Activated CD8-positive, alpha-beta T cell treated with anti-CD3 and anti-CD28 coated beads for 36 hours (primary cell): ENCODE results near the gene PINK1. TPM values are rescaled to one million over a fixed set of nuclear protein-coding genes. Genes with fewer than 3 reads are reported as not detected.

Experiments
- ATAC-seq: fragments of 200-7000 bp; cut with Tn5 transposase; one replicate; pipeline ENCODE4 v1.10.0; 2021; ENCODE audit warnings: mild to moderate bottlenecking, moderate library complexity
- CTCF ChIA-PET: fragments of 350-600 bp; sonication (Branson Sonifier 250); formaldehyde crosslinking; loops from one replicate; lab custom pipeline; 2021; ENCODE audit warnings: antibody characterized with exemption; lab: Charles Lee
- POLR2A ChIA-PET: fragments of 350-600 bp; sonication (Branson Sonifier 250); formaldehyde crosslinking; loops from one replicate; lab custom pipeline; 2021; ENCODE audit warnings: antibody characterized with exemption; lab: Charles Lee
- DNase-seq: peaks from one replicate; pipeline ENCODE4 v3.0.0-alpha.2; 2020
- H3K27ac Mint-ChIP-seq: one replicate; pipeline ENCODE4 v1.8.0; 2021; ENCODE audit warnings: mild to moderate bottlenecking, mixed read lengths
- H3K27me3 Mint-ChIP-seq: one replicate; pipeline ENCODE4 v1.8.0; 2021; ENCODE audit warnings: mixed read lengths
- H3K36me3 Mint-ChIP-seq: one replicate; pipeline ENCODE4 v1.8.0; 2021; ENCODE audit warnings: low read depth, mixed read lengths
- H3K4me1 Mint-ChIP-seq: one replicate; pipeline ENCODE4 v1.8.0; 2021; ENCODE audit warnings: low read depth, mixed read lengths
- H3K4me3 Mint-ChIP-seq: one replicate; pipeline ENCODE4 v1.8.0; 2021; ENCODE audit warnings: mild to moderate bottlenecking, moderate library complexity, mixed read lengths
- H3K9me3 Mint-ChIP-seq: one replicate; pipeline ENCODE4 v1.8.0; 2021; ENCODE audit warnings: mixed read lengths
- CTCF ChIP-seq: fragments of 200-600 bp; IDR thresholded peaks from one replicate; pipeline ENCODE4 v1.8.0; 2022; ENCODE audit warnings: antibody characterized with exemption, mild to moderate bottlenecking
- intact Hi-C: fragments of 100-400 bp; cut with micrococcal nuclease; formaldehyde crosslinking; loops from one replicate; pipeline ENCODE4 v1.10.0; 2022
- total RNA-seq, 2 experiments: library from RNA; stranded (reverse); gene quantifications; one replicate each; pipeline ENCODE4 v1.2.3, GENCODE V29; 2021

Gene PINK1
- total RNA-seq, 2 experiments from 2014 or later = 2.7 to 3.3 TPM

GRCh38 chr1:20696397-20697333 is 63.4 kb downstream of the PINK1 start:
- Mint-ChIP-seq H3K4me1 (no peaks in the 10 kb centered on the region), H3K27ac (peak overlapping the region; percentile 70), H3K36me3 (no peaks in the 10 kb centered on the region), H3K9me3 (no peaks in the 10 kb centered on the region), H3K4me3 (peak overlapping the region; percentile 79), H3K27me3 (no peaks in the 10 kb centered on the region)
- ATAC-seq = peak; percentile 96
- peak; percentile 84 for DNase-seq
- CTCF ChIA-PET = interaction anchor here (0.6 to 8.8 kb wide), 70 partner anchors 9 to 672 kb away, joined by 3 to 104 read pairs (median 4); partner anchors contain the start of genes DDOST, HP1BP3, KIF17 and PINK1
- POLR2A ChIA-PET = no interaction called here
- intact Hi-C loops = loop anchor here (10.0 kb wide), 1 partner anchor 498 kb away; no protein-coding TSS in a partner anchor
- TF ChIP-seq CTCF = peak; percentile 98

GRCh38 chr1:20697563-20697962 is 64.3 kb downstream of the PINK1 start:
- no peaks in the 10 kb centered on the region for H3K36me3 Mint-ChIP-seq
- ATAC-seq (no peak), DNase-seq (no peak)
- no peak overlapping the region for H3K27ac Mint-ChIP-seq
- no peaks in the 10 kb centered on the region for H3K27me3 Mint-ChIP-seq
- no peaks in the 10 kb centered on the region for H3K9me3 Mint-ChIP-seq
- intact Hi-C loops = loop anchor here (10.0 kb wide), 1 partner anchor 497 kb away; no protein-coding TSS in a partner anchor
- TF ChIP-seq CTCF = no peak
- no peaks in the 10 kb centered on the region for H3K4me1 Mint-ChIP-seq
- no peak overlapping the region for H3K4me3 Mint-ChIP-seq
- POLR2A ChIA-PET = no interaction called here
- CTCF ChIA-PET = interaction anchor here (0.9 to 8.8 kb wide), 19 partner anchors 9 to 497 kb away, joined by 3 to 104 read pairs (median 6); partner anchors contain the start of genes DDOST, HP1BP3 and PINK1

- H3K27me3 Mint-ChIP-seq = no peaks in the 10 kb centered on the region
- ATAC-seq (no peak), DNase-seq (no peak)
- no peaks in the 10 kb centered on the region for H3K9me3 Mint-ChIP-seq
- intact Hi-C loops = loop anchor here (10.0 kb wide), 1 partner anchor 496 kb away; no protein-coding TSS in a partner anchor
- TF ChIP-seq CTCF = no peak
- no peaks in the 10 kb centered on the region for H3K4me1 Mint-ChIP-seq
- CTCF ChIA-PET = interaction anchor here (1.8 to 8.8 kb wide), 5 partner anchors 8 to 496 kb away, joined by 5 to 104 read pairs (median 19); no protein-coding TSS in a partner anchor
- H3K27ac Mint-ChIP-seq = no peak overlapping the region
- H3K4me3 Mint-ChIP-seq = no peak overlapping the region
- no peaks in the 10 kb centered on the region for H3K36me3 Mint-ChIP-seq
- POLR2A ChIA-PET = no interaction called here
These were observed 65.1 kb downstream of the PINK1 start for GRCh38 chr1:20698195-20698910.

- no peaks in the 10 kb centered on the region for H3K27me3 Mint-ChIP-seq
- H3K36me3 Mint-ChIP-seq = no peaks in the 10 kb centered on the region
- H3K4me1 Mint-ChIP-seq = no peaks in the 10 kb centered on the region
- POLR2A ChIA-PET = no interaction called here
- no peak overlapping the region for H3K27ac Mint-ChIP-seq
- CTCF ChIA-PET = interaction anchor here (8.8 kb wide), 1 partner anchor 495 kb away, joined by 104 read pairs; no protein-coding TSS in a partner anchor
- H3K4me3 Mint-ChIP-seq = no peak overlapping the region
- H3K9me3 Mint-ChIP-seq = no peaks in the 10 kb centered on the region
- DNase-seq = no peak
- intact Hi-C loops = loop anchor here (10.0 kb wide), 1 partner anchor 495 kb away; no protein-coding TSS in a partner anchor
- TF ChIP-seq CTCF = no peak
- ATAC-seq = no peak
These were observed 66.3 kb downstream of the PINK1 start for GRCh38 chr1:20699558-20699957.
